ENCODE results near the gene CNNM4. TPM values are rescaled to one million over a fixed set of nuclear protein-coding genes. Genes with fewer than 3 reads are reported as not detected.

CNNM4 gene
- total RNA-seq, 1 donor from 2014 or later: 2.7 TPM

DNA sequence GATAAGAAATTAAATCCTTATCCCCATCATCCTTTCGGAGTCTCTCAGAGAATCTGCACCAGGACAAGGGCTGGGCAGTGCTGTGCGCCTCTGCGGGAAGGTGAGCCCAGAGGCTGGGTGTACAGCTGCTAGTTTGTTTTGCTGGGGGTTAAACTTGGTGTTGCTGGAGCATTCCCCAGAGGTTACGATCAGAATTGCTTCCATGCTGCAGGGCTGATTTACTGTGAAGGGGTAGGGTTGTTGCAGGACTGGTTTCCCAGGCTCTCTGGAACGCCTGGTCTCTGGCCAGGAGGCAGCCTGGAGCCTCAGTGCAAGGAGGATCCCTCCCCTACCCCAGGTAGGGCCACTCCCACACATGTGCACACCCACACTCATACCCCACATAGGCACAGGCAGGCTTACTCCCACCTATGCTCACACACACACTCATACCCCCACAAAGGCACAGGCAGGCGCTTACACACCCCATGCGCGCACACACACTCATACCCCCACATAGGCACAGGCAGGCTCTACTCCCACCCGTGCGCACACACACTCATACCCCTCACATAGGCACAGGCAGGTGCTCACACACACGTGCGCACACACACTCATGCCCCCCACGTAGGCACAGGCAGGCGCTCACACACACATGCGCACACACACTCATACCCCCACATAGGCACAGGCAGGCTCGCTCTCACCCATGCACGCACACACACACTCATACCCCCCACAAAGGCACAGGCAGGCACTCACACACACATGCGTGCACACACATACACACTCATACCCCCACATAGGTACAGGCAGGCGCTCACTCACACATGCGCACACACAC lies 11.3 kb downstream of the CNNM4 start:
- Histone ChIP-seq H3K4me1 (no peaks in the 10 kb centered on the region), H3K9me3 (no peaks in the 10 kb centered on the region), H3K4me3 (no peak overlapping the region), H3K27ac (no peak overlapping the region), H3K27me3 (no peaks in the 10 kb centered on the region), H3K36me3 (peaks cover 0 to 2% of the 10 kb centered on the region in 2 donors)
- TF ChIP-seq, protein P1, sequence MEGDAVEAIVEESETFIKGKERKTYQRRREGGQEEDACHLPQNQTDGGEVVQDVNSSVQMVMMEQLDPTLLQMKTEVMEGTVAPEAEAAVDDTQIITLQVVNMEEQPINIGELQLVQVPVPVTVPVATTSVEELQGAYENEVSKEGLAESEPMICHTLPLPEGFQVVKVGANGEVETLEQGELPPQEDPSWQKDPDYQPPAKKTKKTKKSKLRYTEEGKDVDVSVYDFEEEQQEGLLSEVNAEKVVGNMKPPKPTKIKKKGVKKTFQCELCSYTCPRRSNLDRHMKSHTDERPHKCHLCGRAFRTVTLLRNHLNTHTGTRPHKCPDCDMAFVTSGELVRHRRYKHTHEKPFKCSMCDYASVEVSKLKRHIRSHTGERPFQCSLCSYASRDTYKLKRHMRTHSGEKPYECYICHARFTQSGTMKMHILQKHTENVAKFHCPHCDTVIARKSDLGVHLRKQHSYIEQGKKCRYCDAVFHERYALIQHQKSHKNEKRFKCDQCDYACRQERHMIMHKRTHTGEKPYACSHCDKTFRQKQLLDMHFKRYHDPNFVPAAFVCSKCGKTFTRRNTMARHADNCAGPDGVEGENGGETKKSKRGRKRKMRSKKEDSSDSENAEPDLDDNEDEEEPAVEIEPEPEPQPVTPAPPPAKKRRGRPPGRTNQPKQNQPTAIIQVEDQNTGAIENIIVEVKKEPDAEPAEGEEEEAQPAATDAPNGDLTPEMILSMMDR (IDR thresholded peaks at IDR 0.05): no peak
- DNase-seq (ENCODE audit: low spot score in 2 of 2): no peak
- intact Hi-C loops (cut with DNase I): no loop called here

DNA sequence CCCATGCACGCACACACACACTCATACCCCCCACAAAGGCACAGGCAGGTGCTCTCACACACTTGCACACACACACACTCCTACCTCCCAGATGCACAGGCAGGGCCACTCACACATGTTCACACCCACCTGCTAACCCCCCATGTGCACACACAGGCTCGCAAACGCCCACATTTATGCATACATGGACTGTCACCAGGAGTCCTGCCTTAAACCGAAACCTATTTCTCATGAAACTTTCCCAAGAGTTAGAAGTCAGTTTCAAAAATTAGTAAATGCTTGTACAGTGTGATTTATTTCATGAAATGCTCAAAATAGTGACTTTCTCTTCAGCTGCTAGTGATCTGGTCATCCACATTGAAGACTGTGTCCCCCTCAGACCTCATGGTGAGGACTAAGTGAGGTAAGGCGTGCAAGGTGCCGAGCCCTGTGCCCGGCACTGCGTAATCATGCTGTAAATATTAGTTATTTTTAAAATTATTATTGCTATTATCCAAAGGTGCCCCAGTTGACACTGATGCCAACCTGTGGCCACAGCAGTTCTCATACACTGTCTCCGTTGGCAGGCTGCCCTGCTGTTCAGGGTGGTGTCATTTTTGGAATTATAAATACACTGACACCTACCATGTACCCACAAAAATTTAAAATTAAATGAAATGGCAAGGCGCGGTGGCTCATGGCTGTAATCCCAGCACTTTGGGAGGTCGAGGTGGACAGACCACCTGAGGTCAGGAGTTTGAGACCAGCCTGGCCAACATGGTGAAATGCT lies 12.4 kb downstream of the CNNM4 start:
- no peaks in the 10 kb centered on the region for H3K9me3 ChIP-seq
- H3K4me3 ChIP-seq: no peak overlapping the region
- intact Hi-C loops (cut with DNase I): no loop called here
- no peak overlapping the region for H3K27ac ChIP-seq
- H3K36me3 ChIP-seq: no peaks in the 10 kb centered on the region
- no peaks in the 10 kb centered on the region for H3K27me3 ChIP-seq
- TF ChIP-seq, protein P1 (IDR thresholded peaks at IDR 0.05): no peak
- DNase-seq (ENCODE audit: low spot score in 2 of 2): no peak
- H3K4me1 ChIP-seq: no peaks in the 10 kb centered on the region

DNA sequence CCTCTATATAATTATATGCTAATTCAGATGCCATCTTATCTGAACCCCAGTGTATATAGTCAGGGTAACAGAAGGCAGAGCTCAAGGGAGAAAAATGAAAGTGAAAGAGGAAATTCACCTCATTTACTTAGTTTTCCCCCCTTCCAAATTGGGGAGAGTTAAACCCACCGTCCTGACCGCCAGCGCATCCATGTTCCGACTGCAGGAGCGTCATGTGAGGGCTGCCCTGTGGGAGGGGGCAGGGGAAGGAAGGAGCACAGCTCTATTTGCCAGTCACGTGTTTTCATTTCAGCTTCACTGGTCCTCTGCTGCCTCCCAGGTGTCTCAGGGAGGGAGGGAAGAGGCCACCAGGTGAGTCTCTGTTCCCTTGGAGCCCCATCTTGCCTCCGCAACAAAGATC lies 13.2 kb downstream of the CNNM4 start:
- DNase-seq (ENCODE audit: low spot score in 2 of 2): no peak
- H3K9me3 ChIP-seq: no peaks in the 10 kb centered on the region
- H3K27me3 ChIP-seq: no peaks in the 10 kb centered on the region
- no peaks in the 10 kb centered on the region for H3K36me3 ChIP-seq
- intact Hi-C loops (cut with DNase I): no loop called here
- TF ChIP-seq, protein P1 (IDR thresholded peaks at IDR 0.05): no peak
- H3K4me1 ChIP-seq: no peaks in the 10 kb centered on the region
- H3K4me3 ChIP-seq: no peak overlapping the region
- H3K27ac ChIP-seq: no peak overlapping the region

DNA sequence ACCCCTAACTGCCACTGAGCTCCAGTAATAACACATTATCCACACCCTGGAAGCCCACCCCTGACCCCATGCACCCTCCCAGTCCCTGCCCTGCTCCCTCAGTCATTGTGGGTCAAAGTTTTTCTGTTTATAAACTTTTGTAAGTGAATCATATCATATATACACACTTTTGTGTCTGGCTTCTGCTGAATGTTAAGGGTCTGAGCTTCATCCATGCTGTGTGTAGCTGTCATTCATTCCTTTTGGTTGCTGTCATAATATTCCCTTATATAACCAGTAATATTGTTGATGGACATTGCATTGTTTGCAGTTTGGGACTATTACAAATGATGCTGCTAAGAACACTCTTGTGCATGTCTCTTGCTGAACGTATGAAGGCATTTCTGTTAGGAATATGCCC lies 14.5 kb downstream of the CNNM4 start:
- H3K27ac ChIP-seq: no peak overlapping the region
- TF ChIP-seq, protein P1 (IDR thresholded peaks at IDR 0.05): no peak
- no peak for DNase-seq (ENCODE audit: low spot score in 2 of 2)
- intact Hi-C loops (cut with DNase I): no loop called here
- no peaks in the 10 kb centered on the region for H3K36me3 ChIP-seq
- H3K27me3 ChIP-seq: no peaks in the 10 kb centered on the region
- H3K4me3 ChIP-seq: no peak overlapping the region
- no peaks in the 10 kb centered on the region for H3K9me3 ChIP-seq
- H3K4me1 ChIP-seq: no peaks in the 10 kb centered on the region

DNA sequence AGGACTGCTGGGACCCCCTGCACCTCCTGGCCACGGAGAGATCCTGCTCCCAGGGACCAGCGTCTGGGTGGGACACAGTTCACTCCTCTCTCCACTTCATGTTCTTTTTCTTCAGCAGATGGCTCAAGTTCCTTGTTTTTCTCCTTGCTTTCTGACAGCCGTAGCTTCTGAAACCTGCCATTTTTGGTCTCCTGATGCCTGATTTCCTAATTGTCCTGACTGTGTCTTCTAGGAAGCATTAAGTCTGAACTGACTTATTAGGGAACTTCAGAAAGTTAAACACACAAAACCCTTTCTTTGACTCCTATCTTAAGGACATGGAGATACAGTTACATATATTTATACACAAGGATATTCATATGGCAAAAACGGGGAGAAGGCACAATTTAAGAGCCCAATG lies 22.7 kb downstream of the CNNM4 start:
- H3K4me3 ChIP-seq: no peak overlapping the region
- TF ChIP-seq, protein P1 (IDR thresholded peaks at IDR 0.05): no peak
- intact Hi-C loops (cut with DNase I): no loop called here

More for the DNA sequence above, 22.7 kb downstream of the CNNM4 start:
- H3K36me3 ChIP-seq: no peaks in the 10 kb centered on the region
- H3K27ac ChIP-seq: no peak overlapping the region
- peaks cover 4 to 13% of the 10 kb centered on the region in 2 donors for H3K4me1 ChIP-seq
- H3K27me3 ChIP-seq: no peaks in the 10 kb centered on the region
- no peaks in the 10 kb centered on the region for H3K9me3 ChIP-seq
- DNase-seq (ENCODE audit: low spot score in 2 of 2): no peak

Data from ascending aorta (tissue), 2 donors.